GM21717 (cell line): ENCODE results near the gene CACTIN.
"Not testable (repeated sequence)": the region's sequence is repeated elsewhere in the genome, so short reads cannot be mapped to it uniquely, and the experiment has no call there.

Experiments
- ATAC-seq: cut with Tn5 transposase; IDR thresholded peaks from one replicate; pipeline ENCODE4 v1.9.1; 2021; ENCODE audit warnings: mild to moderate bottlenecking, moderate library complexity; ENCODE audit not compliant: unreplicated experiment

CACTIN gene

GRCh38 chr19:3572132-3572854, 54.3 kb downstream of the CACTIN start:
- peak; percentile 77 for ATAC-seq

GRCh38 chr19:3570606-3571011, 56.0 kb downstream of the CACTIN start:
- no peak for ATAC-seq

GRCh38 chr19:3570042-3570441, 56.5 kb downstream of the CACTIN start:
- ATAC-seq, result not testable (repeated sequence)

- ATAC-seq, result no peak
These were observed 61.5 kb downstream of the CACTIN start for GRCh38 chr19:3565139-3565538.

GRCh38 chr19:3563709-3564524, 62.7 kb downstream of the CACTIN start:
- ATAC-seq, result no peak
